Right atrium auricular region (tissue), 2 donors: ENCODE data around the gene PCSK2. TPM values are rescaled to one million over a fixed set of nuclear protein-coding genes. Genes with fewer than 3 reads are reported as not detected.

Source experiments
- DNase-seq: peaks from one replicate; pipeline ENCODE4 v3.0.0-alpha.2; 2019; ENCODE audit warnings: low spot score
- H3K27ac ChIP-seq, 2 donors: fragments of 200-600 bp; sonication (generic); 1 replicate in 1 of 2; 2 replicates in 1 of 2; pipeline ENCODE4 v1.5.1; 2016 to 2019
- H3K27me3 ChIP-seq, 2 donors: fragments of 200-600 bp; sonication (generic); one replicate each; pipeline versions ENCODE4 v1.5.1 to v1.6.0; 2017 to 2019
- H3K36me3 ChIP-seq: fragments of 200-600 bp; sonication (generic); one replicate; pipeline ENCODE4 v1.5.1; 2016
- H3K4me1 ChIP-seq, 2 donors: fragments of 200-600 bp; sonication (generic); one replicate each; pipeline versions ENCODE4 v1.5.1 to v1.6.0; 2017 to 2019
- H3K4me3 ChIP-seq, 2 donors: fragments of 200-600 bp; sonication (generic); 1 replicate in 1 of 2; 2 replicates in 1 of 2; pipeline ENCODE4 v1.5.1; 2017 to 2019; ENCODE audit warnings: mild to moderate bottlenecking in 1 of 2, moderate library complexity in 1 of 2
- H3K9me3 ChIP-seq, 2 donors: fragments of 200-600 bp; sonication (generic); one replicate each; pipeline ENCODE4 v1.5.1; 2019
- CTCF ChIP-seq, 2 donors: fragments of 200-600 bp; sonication (generic); IDR thresholded peaks; one replicate each; pipeline ENCODE4 v1.5.1; 2019; ENCODE audit warnings: antibody characterized with exemption in 2 of 2
- total RNA-seq, 2 donors: library from RNA; depleted of rRNA; stranded (reverse); fragments of >200 nt; gene quantifications; one replicate each; pipeline ENCODE4 v1.1.0, GENCODE V29; 2016

Gene PCSK2
- total RNA-seq, 2 donors from 2014 or later = 1.6 to 2.6 TPM

- no peak for DNase-seq
- no peaks in the 10 kb centered on the region for H3K9me3 ChIP-seq
- no peaks in the 10 kb centered on the region for H3K36me3 ChIP-seq
- H3K27me3 ChIP-seq = no peaks in the 10 kb centered on the region
- H3K27ac ChIP-seq = no peak overlapping the region
- no peak overlapping the region for H3K4me3 ChIP-seq
- no peak for TF ChIP-seq CTCF (IDR thresholded peaks at IDR 0.05)
- H3K4me1 ChIP-seq = no peaks in the 10 kb centered on the region
Measured at GRCh38 chr20:17406051-17406590, 179.3 kb downstream of the PCSK2 start.

- DNase-seq = no peak
- Histone ChIP-seq H3K27ac (no peak overlapping the region), H3K4me1 (no peaks in the 10 kb centered on the region), H3K36me3 (no peaks in the 10 kb centered on the region), H3K9me3 (no peaks in the 10 kb centered on the region), H3K27me3 (no peaks in the 10 kb centered on the region), H3K4me3 (no peak overlapping the region)
- TF ChIP-seq CTCF (IDR thresholded peaks at IDR 0.05) = no peak
Measured at GRCh38 chr20:17407550-17407949, 180.7 kb downstream of the PCSK2 start.

- no peaks in the 10 kb centered on the region for H3K27me3 ChIP-seq
- H3K9me3 ChIP-seq = no peaks in the 10 kb centered on the region
- H3K36me3 ChIP-seq = no peaks in the 10 kb centered on the region
- H3K4me1 ChIP-seq = no peaks in the 10 kb centered on the region
- no peak overlapping the region for H3K27ac ChIP-seq
- no peak for DNase-seq
- H3K4me3 ChIP-seq = no peak overlapping the region
- no peak for TF ChIP-seq CTCF (IDR thresholded peaks at IDR 0.05)
Measured at GRCh38 chr20:17417225-17417624, 190.4 kb downstream of the PCSK2 start.

- no peaks in the 10 kb centered on the region for H3K4me1 ChIP-seq
- no peak overlapping the region for H3K27ac ChIP-seq
- H3K4me3 ChIP-seq = no peak overlapping the region
- no peaks in the 10 kb centered on the region for H3K36me3 ChIP-seq
- H3K27me3 ChIP-seq = no peaks in the 10 kb centered on the region
- no peak for DNase-seq
- H3K9me3 ChIP-seq = no peaks in the 10 kb centered on the region
- TF ChIP-seq CTCF (IDR thresholded peaks at IDR 0.05) = no peak
Measured at GRCh38 chr20:17418737-17419136, 191.9 kb downstream of the PCSK2 start.

GRCh38 chr20:17419479-17420041, 192.7 kb downstream of the PCSK2 start:
- Histone ChIP-seq H3K27me3 (no peaks in the 10 kb centered on the region), H3K4me1 (no peaks in the 10 kb centered on the region), H3K27ac (no peak overlapping the region), H3K9me3 (no peaks in the 10 kb centered on the region), H3K36me3 (no peaks in the 10 kb centered on the region), H3K4me3 (no peak overlapping the region)
- TF ChIP-seq CTCF (IDR thresholded peaks at IDR 0.05) = no peak
- DNase-seq = no peak

- no peak for DNase-seq
- Histone ChIP-seq H3K27me3 (no peaks in the 10 kb centered on the region), H3K27ac (no peak overlapping the region), H3K36me3 (no peaks in the 10 kb centered on the region), H3K4me3 (no peak overlapping the region), H3K9me3 (no peaks in the 10 kb centered on the region), H3K4me1 (no peaks in the 10 kb centered on the region)
- no peak for TF ChIP-seq CTCF (IDR thresholded peaks at IDR 0.05)
Measured at GRCh38 chr20:17421493-17421892, 194.7 kb downstream of the PCSK2 start.
